ENCODE data around the gene DLG2.

Gene DLG2

GRCh38 chr11:83681906-83682610, 1945.1 kb downstream of the DLG2 start:
- H3K9me3 ChIP-seq (ENCODE audit: severe bottlenecking), result no peaks in the 10 kb centered on the region
- H3K27ac ChIP-seq, result no peak overlapping the region
- no peak for TF ChIP-seq CTCF (IDR thresholded peaks at IDR 0.05; ENCODE audit: low read depth, low read length)
- H3K4me3 ChIP-seq (ENCODE audit: low read depth, low read length), result no peak overlapping the region
- H3K27me3 ChIP-seq (ENCODE audit: insufficient read depth, low read depth, severe bottlenecking), result peaks cover 2% of the 10 kb centered on the region
- H3K36me3 ChIP-seq, result no peaks in the 10 kb centered on the region
- no peak for DNase-seq

GRCh38 chr11:83681031-83681781, 1945.9 kb downstream of the DLG2 start:
- H3K36me3 ChIP-seq, result no peaks in the 10 kb centered on the region
- H3K27me3 ChIP-seq (ENCODE audit: insufficient read depth, low read depth, severe bottlenecking), result peaks cover 2% of the 10 kb centered on the region
- DNase-seq, result no peak
- no peak for TF ChIP-seq CTCF (IDR thresholded peaks at IDR 0.05; ENCODE audit: low read depth, low read length)
- H3K4me3 ChIP-seq (ENCODE audit: low read depth, low read length), result no peak overlapping the region
- no peak overlapping the region for H3K27ac ChIP-seq
- H3K9me3 ChIP-seq (ENCODE audit: severe bottlenecking), result no peaks in the 10 kb centered on the region

- DNase-seq, result no peak
- TF ChIP-seq CTCF (IDR thresholded peaks at IDR 0.05; ENCODE audit: low read depth, low read length), result no peak
- Histone ChIP-seq H3K27me3 (ENCODE audit: insufficient read depth, low read depth, severe bottlenecking) (peaks cover 2% of the 10 kb centered on the region), H3K4me3 (ENCODE audit: low read depth, low read length) (no peak overlapping the region), H3K36me3 (no peaks in the 10 kb centered on the region), H3K9me3 (ENCODE audit: severe bottlenecking) (no peaks in the 10 kb centered on the region), H3K27ac (no peak overlapping the region)
Measured at GRCh38 chr11:83680321-83680720, 1946.8 kb downstream of the DLG2 start.

- Histone ChIP-seq H3K9me3 (ENCODE audit: severe bottlenecking) (no peaks in the 10 kb centered on the region), H3K4me3 (ENCODE audit: low read depth, low read length) (no peak overlapping the region), H3K27me3 (ENCODE audit: insufficient read depth, low read depth, severe bottlenecking) (peaks cover 2% of the 10 kb centered on the region), H3K27ac (no peak overlapping the region), H3K36me3 (no peaks in the 10 kb centered on the region)
- DNase-seq, result no peak
- no peak for TF ChIP-seq CTCF (IDR thresholded peaks at IDR 0.05; ENCODE audit: low read depth, low read length)
Measured at GRCh38 chr11:83678831-83679584, 1948.1 kb downstream of the DLG2 start.

GRCh38 chr11:83677730-83678129, 1949.4 kb downstream of the DLG2 start:
- H3K4me3 ChIP-seq (ENCODE audit: low read depth, low read length), result no peak overlapping the region
- H3K9me3 ChIP-seq (ENCODE audit: severe bottlenecking), result no peaks in the 10 kb centered on the region
- no peak for TF ChIP-seq CTCF (IDR thresholded peaks at IDR 0.05; ENCODE audit: low read depth, low read length)
- no peaks in the 10 kb centered on the region for H3K36me3 ChIP-seq
- peaks cover 2% of the 10 kb centered on the region for H3K27me3 ChIP-seq (ENCODE audit: insufficient read depth, low read depth, severe bottlenecking)
- no peak for DNase-seq
- no peak overlapping the region for H3K27ac ChIP-seq

All from WERI-Rb-1 (cell line).